Epithelial cell of prostate (primary cell): ENCODE results near the gene DGCR8.

ENCODE experiments used
- DNase-seq: peaks from one replicate; pipeline ENCODE4 v3.0.0-alpha.2; 2011; ENCODE audit warnings: low read depth, low spot score
- H3K27ac ChIP-seq: fragments of 450-650 bp; 2 replicates; pipeline ENCODE4 v1.5.1; 2017; ENCODE audit warnings: mild to moderate bottlenecking

Gene DGCR8

DNA sequence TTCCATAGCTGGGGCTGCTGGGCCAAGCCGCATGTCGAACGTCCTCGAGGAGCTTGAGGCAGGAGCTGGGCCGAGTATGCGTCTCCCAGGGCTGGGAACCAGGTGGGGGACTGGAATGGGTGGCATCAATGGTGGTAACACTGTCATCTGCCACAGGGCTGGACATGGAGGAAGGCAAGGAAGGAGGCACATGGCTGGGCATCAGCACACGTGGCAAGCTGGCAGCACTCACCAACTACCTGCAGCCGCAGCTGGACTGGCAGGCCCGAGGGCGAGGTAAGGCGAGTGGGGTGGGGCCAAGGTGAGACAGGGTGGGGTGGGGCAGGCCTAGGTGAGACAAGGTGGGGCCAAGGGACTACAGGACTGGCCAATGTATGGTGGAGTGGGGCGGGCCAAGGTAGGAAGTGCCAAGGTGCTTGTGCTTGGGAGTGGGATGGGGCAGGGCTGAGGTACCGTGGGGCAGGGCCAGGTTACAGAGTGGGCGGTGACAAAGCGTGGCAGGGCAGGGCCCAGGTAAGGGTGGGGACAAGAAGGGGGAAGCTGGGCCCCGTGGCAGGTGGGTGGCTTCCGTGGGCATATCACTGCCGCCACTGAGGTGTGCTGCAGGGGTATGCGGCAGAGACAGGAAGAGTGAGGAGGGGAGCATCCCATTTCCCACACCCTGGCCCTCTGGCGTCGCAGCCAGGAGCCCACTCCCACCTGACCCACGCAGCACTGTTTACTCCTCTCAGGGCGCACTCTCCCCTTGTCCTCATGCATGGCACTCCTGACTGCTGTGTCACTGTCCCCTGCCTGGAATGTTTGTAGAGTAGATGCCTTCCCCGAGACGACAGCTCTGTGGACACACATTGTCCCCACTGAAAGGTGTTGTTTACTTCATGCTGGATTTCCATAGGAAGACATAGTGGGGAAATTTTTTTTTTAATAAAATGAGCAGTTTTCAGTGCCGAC is 27.5 kb upstream of the DGCR8 start:
- no peak overlapping the region for H3K27ac ChIP-seq
- no peak for DNase-seq

GRCh38 chr22:20053407-20054033 is 26.5 kb upstream of the DGCR8 start:
- no peak overlapping the region for H3K27ac ChIP-seq
- DNase-seq, result no peak

- no peak overlapping the region for H3K27ac ChIP-seq
- DNase-seq, result no peak
Observed at GRCh38 chr22:20054034-20054427, 26.0 kb upstream of the DGCR8 start.

- DNase-seq, result no peak
Observed at GRCh38 chr22:20054485-20054884, 25.6 kb upstream of the DGCR8 start.

GRCh38 chr22:20055144-20055543 is 24.9 kb upstream of the DGCR8 start:
- H3K27ac ChIP-seq, result no peak overlapping the region
- no peak for DNase-seq

More at GRCh38 chr22:20054485-20054884, 25.6 kb upstream of the DGCR8 start:
- no peak overlapping the region for H3K27ac ChIP-seq

DNA sequence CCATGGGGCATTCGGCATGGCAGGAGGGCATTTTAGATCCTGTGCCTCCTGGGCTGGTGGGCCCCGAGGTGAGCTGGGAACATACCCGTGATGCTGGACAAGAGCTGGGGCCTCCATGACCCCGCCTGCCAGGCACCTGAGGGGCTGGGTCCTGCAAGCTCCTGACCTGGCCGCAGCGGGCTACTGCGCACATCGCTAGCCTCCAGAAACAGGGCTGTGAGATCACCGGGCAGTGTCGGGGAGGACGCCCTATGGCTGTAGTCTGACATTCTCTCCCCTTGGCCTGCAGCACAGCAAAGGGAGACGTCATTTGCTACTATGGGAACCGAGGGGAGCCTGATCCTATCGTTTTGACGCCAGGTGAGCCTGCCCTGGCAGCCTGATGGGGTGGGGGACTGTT is 24.4 kb upstream of the DGCR8 start:
- no peak for DNase-seq
- no peak overlapping the region for H3K27ac ChIP-seq

DNA sequence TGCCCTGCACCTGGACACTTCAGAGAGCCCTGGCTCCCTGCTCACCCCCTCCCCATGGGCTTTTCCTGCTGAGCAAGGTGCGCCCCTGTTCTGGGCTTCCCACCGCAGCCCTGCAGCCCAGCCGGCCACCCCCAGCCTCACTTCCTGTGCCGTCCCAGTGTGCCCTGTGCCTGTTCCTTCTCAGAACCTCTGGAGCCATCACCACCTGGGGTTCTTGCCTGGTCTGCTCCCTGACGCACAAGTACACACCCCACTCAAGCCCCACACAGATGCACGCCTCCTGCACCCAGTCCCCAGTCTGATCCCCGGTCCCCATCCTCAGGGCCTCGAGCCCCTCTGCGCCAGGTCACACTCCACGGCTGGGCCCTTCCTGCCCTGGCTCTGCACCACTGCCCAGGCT is 23.9 kb upstream of the DGCR8 start:
- no peak overlapping the region for H3K27ac ChIP-seq
- no peak for DNase-seq

DNA sequence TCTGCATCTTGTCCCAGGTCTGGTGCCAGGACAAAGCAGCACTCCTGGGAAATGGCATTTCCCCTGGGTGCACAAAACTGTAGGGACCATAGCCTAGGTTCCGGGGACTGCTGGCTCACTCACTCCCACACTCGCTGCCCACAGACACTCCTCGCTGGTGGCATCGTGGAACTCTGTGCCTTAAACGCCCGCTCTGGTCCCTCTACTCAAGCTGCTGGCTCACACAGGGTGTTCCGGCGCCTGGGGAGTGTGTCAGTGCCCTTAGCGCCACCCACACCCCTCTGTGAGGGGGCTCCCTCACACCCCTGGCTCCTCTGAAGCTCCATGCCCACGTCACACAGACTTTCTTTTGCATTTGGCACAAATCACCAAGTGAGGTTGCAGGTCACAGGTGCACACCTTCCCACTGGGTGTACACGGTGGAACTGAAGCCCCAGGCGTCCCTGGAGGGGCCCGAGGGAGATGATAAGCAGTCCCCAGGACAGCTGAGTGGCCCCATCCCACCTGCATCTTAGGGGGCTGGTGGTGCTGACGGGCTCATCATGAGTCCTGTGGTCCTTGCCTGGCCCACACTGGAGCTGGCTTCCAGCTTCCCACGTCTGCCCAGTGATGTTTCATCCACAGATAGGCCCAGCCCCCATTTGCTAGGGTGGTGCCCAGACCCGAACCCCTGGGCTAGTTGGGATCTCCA is 23.2 kb upstream of the DGCR8 start:
- H3K27ac ChIP-seq, result no peak overlapping the region
- no peak for DNase-seq

DNA sequence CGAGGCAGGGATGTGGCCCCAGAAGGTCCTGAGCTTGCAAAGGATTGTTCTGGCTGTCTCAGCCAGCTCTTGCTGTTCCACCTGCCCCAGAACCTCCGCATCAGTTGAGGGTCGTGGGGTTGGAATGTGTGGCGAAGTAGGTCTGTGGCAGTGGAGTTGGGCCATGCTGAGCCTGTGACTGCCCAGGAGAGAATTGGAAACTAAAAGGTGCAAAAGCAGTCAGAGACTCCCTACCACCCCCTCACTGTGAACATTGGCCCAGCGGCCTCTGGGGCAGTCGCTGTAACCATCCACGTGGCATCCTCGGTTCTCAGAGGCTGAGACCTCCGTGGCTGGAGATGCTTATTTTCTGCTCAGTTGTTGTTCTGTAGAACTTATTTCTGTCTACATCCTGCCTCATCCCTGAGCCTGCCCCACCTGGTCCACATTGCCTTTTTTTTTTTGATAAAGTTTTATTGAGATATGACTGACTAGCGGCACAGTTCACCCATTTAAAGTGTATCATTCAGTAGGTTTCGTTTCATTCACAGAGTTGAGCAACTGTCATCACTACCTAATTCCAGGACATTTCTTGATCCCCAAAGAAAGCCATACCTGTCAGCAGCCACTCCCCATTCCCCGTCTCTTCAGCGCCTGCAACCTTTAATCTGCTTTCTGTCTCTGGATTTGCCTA is 22.3 kb upstream of the DGCR8 start:
- no peak for DNase-seq
- H3K27ac ChIP-seq, result no peak overlapping the region

- no peak for DNase-seq
- H3K27ac ChIP-seq, result no peak overlapping the region
Observed at GRCh38 chr22:20058989-20059770, 20.9 kb upstream of the DGCR8 start.

DNA sequence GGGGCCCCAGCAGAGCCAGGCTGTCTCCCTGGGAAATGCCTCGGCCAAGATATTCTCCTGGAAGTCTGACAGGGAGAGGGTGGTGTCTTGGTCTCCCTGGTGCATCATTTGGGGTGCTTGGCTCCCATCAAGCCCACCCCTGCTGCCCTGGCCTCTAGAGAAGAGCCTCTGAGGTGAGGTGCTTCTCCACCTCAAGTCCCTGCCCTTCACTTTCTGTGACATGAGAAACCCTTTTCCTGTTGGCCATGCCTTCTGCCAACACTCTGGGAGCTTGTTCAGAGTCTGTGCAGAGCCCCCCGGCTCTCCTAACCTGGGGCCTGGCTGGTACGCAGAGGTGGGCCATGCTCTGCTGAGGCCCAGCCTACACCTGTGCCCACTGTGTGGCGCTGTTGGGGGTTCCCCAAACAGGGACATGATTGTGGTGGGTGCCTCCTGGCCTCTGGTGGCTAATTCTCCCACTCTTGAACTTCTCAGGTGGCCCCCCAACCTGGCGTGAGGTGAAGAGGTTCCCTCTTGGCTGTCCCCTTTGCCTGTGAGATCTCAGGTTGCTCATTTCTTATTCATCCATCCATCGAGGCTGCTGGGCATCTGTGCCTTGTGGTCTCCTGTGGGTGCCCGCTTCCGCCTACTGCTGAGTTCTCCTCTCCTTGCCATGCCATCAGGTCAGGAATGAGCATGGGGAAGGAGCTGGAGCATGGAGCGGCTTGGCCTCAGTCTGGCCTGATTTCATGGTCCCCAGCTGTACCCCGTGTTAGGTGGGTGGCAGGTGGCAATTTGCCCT is 19.2 kb upstream of the DGCR8 start:
- no peak for DNase-seq
- H3K27ac ChIP-seq, result no peak overlapping the region

GRCh38 chr22:20061481-20061861 is 18.6 kb upstream of the DGCR8 start:
- H3K27ac ChIP-seq, result no peak overlapping the region
- no peak for DNase-seq

DNA sequence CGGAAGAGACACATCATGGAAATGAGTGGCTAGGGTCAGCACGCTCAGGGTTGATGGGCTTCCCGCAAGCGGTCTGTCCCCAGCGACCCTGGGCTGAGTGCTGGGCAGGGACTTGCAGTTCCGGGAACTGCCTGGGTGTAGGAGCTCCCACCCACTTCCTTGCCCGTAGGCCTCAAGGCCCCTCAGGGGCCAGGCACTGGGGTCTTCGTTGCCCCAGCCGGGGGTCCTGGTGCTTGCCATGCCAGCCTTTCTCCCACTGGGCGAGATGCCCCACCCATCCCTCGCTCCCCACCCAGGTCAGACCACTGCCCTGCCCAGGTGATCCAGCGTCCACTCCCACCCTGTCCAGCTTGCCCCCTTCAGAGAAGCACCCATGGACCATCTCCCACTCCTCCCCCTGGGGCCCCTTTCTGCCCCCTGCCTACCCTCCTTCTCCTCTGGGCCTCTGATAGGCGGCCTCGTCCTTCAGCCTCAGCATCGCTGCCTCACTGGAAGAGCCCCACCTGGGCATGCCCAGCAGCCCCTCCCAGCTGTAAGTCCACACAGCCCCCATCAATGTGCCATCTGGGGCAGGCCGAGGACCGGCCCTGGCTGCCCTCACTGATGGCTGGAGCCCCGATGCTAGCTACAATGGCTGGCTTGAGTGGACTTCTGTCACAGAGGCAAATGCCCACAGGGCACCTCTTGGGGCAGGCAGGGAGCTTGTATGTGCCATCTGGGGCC is 17.8 kb upstream of the DGCR8 start:
- H3K27ac ChIP-seq, result no peak overlapping the region
- DNase-seq, result no peak

- peak; percentile 54 for DNase-seq
- no peak overlapping the region for H3K27ac ChIP-seq
Observed at GRCh38 chr22:20062766-20063083, 17.3 kb upstream of the DGCR8 start.

GRCh38 chr22:20063271-20064139 is 16.5 kb upstream of the DGCR8 start:
- DNase-seq, result no peak
- no peak overlapping the region for H3K27ac ChIP-seq

GRCh38 chr22:20064140-20064480 is 15.9 kb upstream of the DGCR8 start:
- DNase-seq, result no peak
- H3K27ac ChIP-seq, result no peak overlapping the region

DNA sequence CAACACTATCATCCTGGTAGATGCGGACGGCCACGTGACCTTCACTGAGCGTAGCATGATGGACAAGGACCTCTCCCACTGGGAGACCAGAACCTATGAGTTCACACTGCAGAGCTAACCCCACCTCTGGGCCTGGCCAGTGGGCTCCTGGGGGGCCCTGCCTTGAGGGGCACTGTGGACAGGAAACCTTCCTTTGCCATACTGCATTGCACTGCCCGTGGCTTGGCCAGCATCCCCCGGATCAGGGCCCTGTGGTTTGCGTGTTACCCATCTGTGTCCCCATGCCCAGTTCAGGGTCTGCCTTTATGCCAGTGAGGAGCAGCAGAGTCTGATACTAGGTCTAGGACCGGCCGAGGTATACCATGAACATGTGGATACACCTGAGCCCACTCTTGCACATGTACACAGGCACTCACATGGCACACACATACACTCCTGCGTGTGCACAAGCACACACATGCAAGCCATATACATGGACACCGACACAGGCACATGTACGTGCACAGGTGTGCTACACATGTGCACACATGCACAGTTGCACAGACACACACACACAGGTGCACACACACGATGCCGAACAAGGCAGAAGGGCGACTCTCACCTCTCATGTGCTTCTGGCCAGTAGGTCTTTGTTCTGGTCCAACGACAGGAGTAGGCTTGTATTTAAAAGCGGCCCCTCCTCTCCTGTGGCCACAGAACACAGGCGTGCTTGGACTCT is 15.3 kb upstream of the DGCR8 start:
- H3K27ac ChIP-seq, result no peak overlapping the region
- no peak for DNase-seq
